Astrocyte (in vitro differentiated cells and primary cell): ENCODE results near the gene OTUB1. TPM values are rescaled to one million over a fixed set of nuclear protein-coding genes. Genes with fewer than 3 reads are reported as not detected.

Experiments
- DNase-seq: peaks from one replicate; pipeline ENCODE4 v3.0.0-alpha.2; 2010; ENCODE audit warnings: low read depth
- FAIRE-seq: peaks from 2 replicates; lab custom pipeline; 2011; peaks lifted over from hg19 to GRCh38; lab: Jason Lieb, UNC
- H2AFZ ChIP-seq: 2 replicates; pipeline ENCODE4 v1.6.0; 2012; ENCODE audit warnings: low read depth, low read length, inconsistent platforms
- H3K27ac ChIP-seq: 2 replicates; pipeline ENCODE4 v1.5.1; 2011; ENCODE audit warnings: low read depth, low read length, inconsistent platforms
- H3K27me3 ChIP-seq: 2 replicates; pipeline ENCODE4 v1.6.0; 2011; ENCODE audit warnings: low read length, inconsistent platforms; ENCODE audit not compliant: insufficient read depth
- H3K36me3 ChIP-seq: 2 replicates; pipeline ENCODE4 v1.5.1; 2011; ENCODE audit warnings: low read length, inconsistent platforms; ENCODE audit not compliant: insufficient read depth
- H3K4me1 ChIP-seq: 2 replicates; pipeline ENCODE4 v1.5.1; 2011; ENCODE audit warnings: low read length, inconsistent platforms; ENCODE audit not compliant: insufficient read depth
- H3K4me2 ChIP-seq: 2 replicates; pipeline ENCODE4 v1.6.0; 2012; ENCODE audit warnings: low read length, inconsistent platforms
- H3K4me3 ChIP-seq: 2 replicates; pipeline ENCODE4 v1.5.1; 2011; ENCODE audit warnings: low read depth, mild to moderate bottlenecking, low read length, inconsistent platforms; ENCODE audit not compliant: insufficient read depth
- H3K79me2 ChIP-seq: 2 replicates; pipeline ENCODE4 v1.6.0; 2012; ENCODE audit warnings: mild to moderate bottlenecking, low read length, inconsistent platforms; ENCODE audit not compliant: insufficient read depth
- H3K9ac ChIP-seq: 2 replicates; pipeline ENCODE4 v1.6.0; 2012; ENCODE audit warnings: mild to moderate bottlenecking, low read length, inconsistent platforms
- H3K9me3 ChIP-seq: 2 replicates; pipeline ENCODE4 v1.5.1; 2012; ENCODE audit warnings: low read depth, mild to moderate bottlenecking, low read length, inconsistent platforms; ENCODE audit not compliant: insufficient read depth
- H4K20me1 ChIP-seq: 2 replicates; pipeline ENCODE4 v1.6.0; 2012; ENCODE audit warnings: low read length, inconsistent platforms; ENCODE audit not compliant: insufficient read depth
- H3K27ac Mint-ChIP-seq: one replicate; pipeline ENCODE4 v1.8.0; 2021; ENCODE audit warnings: mild to moderate bottlenecking, mixed read lengths; ENCODE audit not compliant: unreplicated experiment
- H3K27me3 Mint-ChIP-seq: one replicate; pipeline ENCODE4 v1.8.0; 2021; ENCODE audit warnings: low read depth, mixed read lengths; ENCODE audit not compliant: unreplicated experiment
- H3K36me3 Mint-ChIP-seq: one replicate; pipeline ENCODE4 v1.8.0; 2021; ENCODE audit warnings: low read depth, mixed read lengths; ENCODE audit not compliant: unreplicated experiment
- H3K4me1 Mint-ChIP-seq: one replicate; pipeline ENCODE4 v1.8.0; 2021; ENCODE audit warnings: low read depth, mixed read lengths; ENCODE audit not compliant: unreplicated experiment
- H3K4me3 Mint-ChIP-seq: one replicate; pipeline ENCODE4 v1.8.0; 2021; ENCODE audit warnings: mild to moderate bottlenecking, moderate library complexity, mixed read lengths; ENCODE audit not compliant: unreplicated experiment
- H3K9me3 Mint-ChIP-seq: one replicate; pipeline ENCODE4 v1.8.0; 2021; ENCODE audit warnings: mild to moderate bottlenecking, mixed read lengths; ENCODE audit not compliant: unreplicated experiment
- EZH2 ChIP-seq: IDR thresholded peaks from 2 replicates; pipeline ENCODE4 v1.6.1; 2012; ENCODE audit warnings: mild to moderate bottlenecking, low read length, inconsistent platforms; ENCODE audit not compliant: insufficient read depth
- total RNA-seq: library from RNA; stranded (reverse); gene quantifications from 2 replicates; pipeline ENCODE4 v1.2.1, GENCODE V29; 2021
- TF ChIP-seq, protein P1 (sequence below): IDR thresholded peaks from 2 replicates; pipeline ENCODE4 v1.5.1; 2011; ENCODE audit warnings: low read depth, mild to moderate bottlenecking, inconsistent platforms, low read length, moderate library complexity; ENCODE audit not compliant: insufficient read depth

Gene OTUB1
- total RNA-seq, 1 donor from 2014 or later, result 78.5 TPM

DNA sequence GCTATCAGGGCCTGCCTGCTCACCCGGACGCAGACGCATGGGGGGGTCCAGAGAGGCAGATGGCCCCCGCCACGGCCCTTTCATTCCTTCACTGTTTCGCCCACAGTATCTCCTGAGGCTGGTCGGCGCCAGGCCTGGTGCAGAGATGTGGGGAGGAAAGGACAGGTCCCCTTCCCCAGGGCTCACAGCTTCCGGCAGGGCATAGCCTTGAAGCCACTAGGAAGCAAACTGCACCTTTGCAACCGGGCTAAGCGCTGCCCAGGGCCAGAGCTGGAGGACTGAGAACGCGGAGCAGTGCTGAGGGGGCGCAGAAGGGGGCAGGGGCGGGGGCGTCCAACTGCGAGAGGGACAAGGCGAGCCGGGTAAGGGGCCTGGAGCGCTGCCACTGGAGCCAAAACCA is 29.3 kb downstream of the OTUB1 start:
- Histone ChIP-seq H3K4me1 (no peaks in the 10 kb centered on the region), H3K36me3 (no peaks in the 10 kb centered on the region), H3K79me2 (no peaks in the 10 kb centered on the region), H2AFZ (no peak overlapping the region), H3K4me2 (no peak overlapping the region), H3K9ac (no peak overlapping the region), H3K27ac (no peak overlapping the region), H4K20me1 (peaks cover 12% of the 10 kb centered on the region), H3K4me3 (no peak overlapping the region), H3K9me3 (no peaks in the 10 kb centered on the region), H3K27me3 (peaks cover 9% of the 10 kb centered on the region)
- H3K27me3 Mint-ChIP-seq, result peaks cover 44% of the 10 kb centered on the region
- no peaks in the 10 kb centered on the region for H3K9me3 Mint-ChIP-seq
- H3K4me3 Mint-ChIP-seq, result no peak overlapping the region
- TF ChIP-seq EZH2, result peak; percentile 6
- TF ChIP-seq, protein P1, sequence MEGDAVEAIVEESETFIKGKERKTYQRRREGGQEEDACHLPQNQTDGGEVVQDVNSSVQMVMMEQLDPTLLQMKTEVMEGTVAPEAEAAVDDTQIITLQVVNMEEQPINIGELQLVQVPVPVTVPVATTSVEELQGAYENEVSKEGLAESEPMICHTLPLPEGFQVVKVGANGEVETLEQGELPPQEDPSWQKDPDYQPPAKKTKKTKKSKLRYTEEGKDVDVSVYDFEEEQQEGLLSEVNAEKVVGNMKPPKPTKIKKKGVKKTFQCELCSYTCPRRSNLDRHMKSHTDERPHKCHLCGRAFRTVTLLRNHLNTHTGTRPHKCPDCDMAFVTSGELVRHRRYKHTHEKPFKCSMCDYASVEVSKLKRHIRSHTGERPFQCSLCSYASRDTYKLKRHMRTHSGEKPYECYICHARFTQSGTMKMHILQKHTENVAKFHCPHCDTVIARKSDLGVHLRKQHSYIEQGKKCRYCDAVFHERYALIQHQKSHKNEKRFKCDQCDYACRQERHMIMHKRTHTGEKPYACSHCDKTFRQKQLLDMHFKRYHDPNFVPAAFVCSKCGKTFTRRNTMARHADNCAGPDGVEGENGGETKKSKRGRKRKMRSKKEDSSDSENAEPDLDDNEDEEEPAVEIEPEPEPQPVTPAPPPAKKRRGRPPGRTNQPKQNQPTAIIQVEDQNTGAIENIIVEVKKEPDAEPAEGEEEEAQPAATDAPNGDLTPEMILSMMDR, result no peak
- no peaks in the 10 kb centered on the region for H3K36me3 Mint-ChIP-seq
- no peak overlapping the region for H3K27ac Mint-ChIP-seq
- no peaks in the 10 kb centered on the region for H3K4me1 Mint-ChIP-seq
- DNase-seq (no peak), FAIRE-seq (no peak)

GRCh38 chr11:64015935-64016845 is 30.0 kb downstream of the OTUB1 start:
- Mint-ChIP-seq H3K4me1 (no peaks in the 10 kb centered on the region), H3K9me3 (no peaks in the 10 kb centered on the region), H3K27ac (no peak overlapping the region), H3K4me3 (no peak overlapping the region), H3K36me3 (no peaks in the 10 kb centered on the region), H3K27me3 (peaks cover 49% of the 10 kb centered on the region)
- TF ChIP-seq, protein P1, result no peak
- peak; percentile 22 for TF ChIP-seq EZH2
- H3K79me2 ChIP-seq, result no peaks in the 10 kb centered on the region
- H3K27ac ChIP-seq, result no peak overlapping the region
- H3K4me3 ChIP-seq, result no peak overlapping the region
- H3K9me3 ChIP-seq, result no peaks in the 10 kb centered on the region
- no peak overlapping the region for H3K9ac ChIP-seq
- H3K36me3 ChIP-seq, result no peaks in the 10 kb centered on the region
- FAIRE-seq, result no peak
- H3K4me2 ChIP-seq, result no peak overlapping the region
- H3K4me1 ChIP-seq, result no peaks in the 10 kb centered on the region
- peaks cover 9% of the 10 kb centered on the region for H3K27me3 ChIP-seq
- peaks cover 12% of the 10 kb centered on the region for H4K20me1 ChIP-seq
- no peak overlapping the region for H2AFZ ChIP-seq
- DNase-seq, result no peak

DNA sequence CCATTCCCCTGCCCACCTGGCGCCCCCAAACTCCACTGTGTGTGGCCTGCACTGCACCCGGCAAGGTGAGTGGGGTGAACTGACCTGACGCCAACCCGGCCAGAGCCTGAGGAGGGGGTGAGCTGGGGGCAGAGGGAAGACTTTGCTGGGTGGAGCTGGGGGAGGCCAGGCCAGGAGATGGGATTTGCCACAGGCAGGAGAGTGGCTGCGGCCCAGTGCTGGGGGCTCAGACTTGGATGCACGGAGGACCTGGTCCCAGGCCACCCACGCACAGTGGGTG is 31.6 kb downstream of the OTUB1 start:
- Histone ChIP-seq H3K4me1 (no peaks in the 10 kb centered on the region), H3K27me3 (peaks cover 9% of the 10 kb centered on the region), H3K9ac (no peak overlapping the region), H3K9me3 (no peaks in the 10 kb centered on the region), H3K4me2 (no peak overlapping the region), H3K79me2 (no peaks in the 10 kb centered on the region), H3K36me3 (no peaks in the 10 kb centered on the region), H3K4me3 (no peak overlapping the region), H4K20me1 (peaks cover 12% of the 10 kb centered on the region), H2AFZ (no peak overlapping the region), H3K27ac (no peak overlapping the region)
- no peak for FAIRE-seq
- no peaks in the 10 kb centered on the region for H3K4me1 Mint-ChIP-seq
- no peak overlapping the region for H3K4me3 Mint-ChIP-seq
- TF ChIP-seq EZH2, result no peak
- TF ChIP-seq, protein P1, result no peak
- no peak overlapping the region for H3K27ac Mint-ChIP-seq
- H3K36me3 Mint-ChIP-seq, result no peaks in the 10 kb centered on the region
- DNase-seq, result no peak
- no peaks in the 10 kb centered on the region for H3K9me3 Mint-ChIP-seq
- peaks cover 41% of the 10 kb centered on the region for H3K27me3 Mint-ChIP-seq
